Suprapubic skin (tissue), 4 donors: ENCODE results near the gene CANT1. TPM values are rescaled to one million over a fixed set of nuclear protein-coding genes. Genes with fewer than 3 reads are reported as not detected.

Experiments
- DNase-seq, 2 donors: peaks; one replicate each; pipeline ENCODE4 v3.0.0-alpha.2; 2019; ENCODE audit warnings: low spot score in 2 of 2
- H3K27ac ChIP-seq: fragments of 200-600 bp; sonication (generic); one replicate; pipeline ENCODE4 v1.5.1; 2019
- H3K27me3 ChIP-seq: fragments of 200-600 bp; sonication (generic); one replicate; pipeline ENCODE4 v1.5.1; 2019
- H3K36me3 ChIP-seq: fragments of 200-600 bp; sonication (generic); one replicate; pipeline ENCODE4 v1.5.1; 2019
- H3K4me1 ChIP-seq: fragments of 200-600 bp; sonication (generic); one replicate; pipeline ENCODE4 v1.5.1; 2019
- H3K4me3 ChIP-seq: fragments of 200-600 bp; sonication (generic); one replicate; pipeline ENCODE4 v1.5.1; 2019; ENCODE audit warnings: mild to moderate bottlenecking
- H3K9me3 ChIP-seq: fragments of 200-600 bp; sonication (generic); one replicate; pipeline ENCODE4 v1.5.1; 2019
- CTCF ChIP-seq, 2 donors: fragments of 200-600 bp in 1 of 2; fragments of 450-650 bp in 1 of 2; sonication (generic) in 1 of 2; IDR thresholded peaks; one replicate each; pipeline ENCODE4 v1.5.1; 2016 to 2019; ENCODE audit warnings: antibody characterized with exemption in 2 of 2, mild to moderate bottlenecking in 1 of 2, moderate library complexity in 1 of 2
- EP300 ChIP-seq: sonication (generic); formaldehyde crosslinking; IDR thresholded peaks from one replicate; pipeline ENCODE4 v1.6.1; 2017; ENCODE audit warnings: antibody characterized with exemption
- POLR2A ChIP-seq, 2 donors: fragments of 450-650 bp; IDR thresholded peaks; one replicate each; pipeline ENCODE4 v1.6.1; 2017; ENCODE audit warnings: antibody characterized with exemption in 2 of 2, mild to moderate bottlenecking in 2 of 2, moderate library complexity in 2 of 2
- POLR2AphosphoS5 ChIP-seq, 3 donors: sonication (generic); formaldehyde crosslinking; IDR thresholded peaks; one replicate each; pipeline ENCODE4 v1.6.1; 2017; ENCODE audit warnings: antibody characterized with exemption in 3 of 3
- WGBS: methylation state at CpG from one replicate; pipeline ENCODE4 v1.1.5; 2018; 5-methylcytosine and 5-hydroxymethylcytosine counted together
- total RNA-seq, 4 donors: library from RNA; depleted of rRNA; stranded (reverse); fragments of >200 nt; gene quantifications; one replicate each; pipeline ENCODE4 v1.1.0, GENCODE V29; 2016

CANT1 gene
- total RNA-seq, 4 donors from 2014 or later: 21.8 to 37.4 (median 30.1) TPM

GRCh38 chr17:78986048-78986648 lies 23.4 kb downstream of the CANT1 start:
- TF ChIP-seq POLR2A (IDR thresholded peaks at IDR 0.05) (no peak), EP300 (no peak)
- Histone ChIP-seq H3K4me3 (peak overlapping the region; percentile 32), H3K4me1 (peaks cover 29% of the 10 kb centered on the region), H3K27me3 (no peaks in the 10 kb centered on the region), H3K27ac (peak overlapping the region; percentile 52), H3K9me3 (no peaks in the 10 kb centered on the region), H3K36me3 (peaks cover 13% of the 10 kb centered on the region)
- DNase-seq: no peak
- 19% methylated on average over 6 of the region's 6 CpGs for WGBS

- Histone ChIP-seq H3K4me3 (no peak overlapping the region), H3K4me1 (peaks cover 29% of the 10 kb centered on the region), H3K36me3 (peaks cover 6% of the 10 kb centered on the region), H3K9me3 (no peaks in the 10 kb centered on the region), H3K27me3 (no peaks in the 10 kb centered on the region), H3K27ac (no peak overlapping the region)
- WGBS: 91% methylated on average over 5 of the region's 5 CpGs
- TF ChIP-seq CTCF (IDR thresholded peaks at IDR 0.05): no peak
- TF ChIP-seq EP300: no peak
- TF ChIP-seq POLR2A (IDR thresholded peaks at IDR 0.05): no peak
- TF ChIP-seq POLR2AphosphoS5 (IDR thresholded peaks at IDR 0.05): no peak
- no peak for DNase-seq
Measured at GRCh38 chr17:78985395-78985794, 24.2 kb downstream of the CANT1 start.

- 79% methylated on average over 14 of the region's 16 CpGs for WGBS
- Histone ChIP-seq H3K36me3 (no peaks in the 10 kb centered on the region), H3K27ac (no peak overlapping the region), H3K4me3 (no peak overlapping the region), H3K9me3 (no peaks in the 10 kb centered on the region), H3K4me1 (peaks cover 41% of the 10 kb centered on the region), H3K27me3 (no peaks in the 10 kb centered on the region)
- TF ChIP-seq POLR2A (IDR thresholded peaks at IDR 0.05) (no peak), EP300 (no peak), CTCF (IDR thresholded peaks at IDR 0.05) (no peak), POLR2AphosphoS5 (IDR thresholded peaks at IDR 0.05) (no peak)
- DNase-seq: no peak
Measured at GRCh38 chr17:78981010-78981888, 28.3 kb downstream of the CANT1 start.

GRCh38 chr17:78980624-78980972 lies 29.0 kb downstream of the CANT1 start:
- TF ChIP-seq EP300 (no peak), POLR2AphosphoS5 (IDR thresholded peaks at IDR 0.05) (no peak), CTCF (IDR thresholded peaks at IDR 0.05) (no peak), POLR2A (IDR thresholded peaks at IDR 0.05) (no peak)
- no peak overlapping the region for H3K27ac ChIP-seq
- 90% methylated on average over 2 of the region's 8 CpGs for WGBS
- no peaks in the 10 kb centered on the region for H3K9me3 ChIP-seq
- no peaks in the 10 kb centered on the region for H3K27me3 ChIP-seq
- H3K4me1 ChIP-seq: peaks cover 41% of the 10 kb centered on the region
- no peak overlapping the region for H3K4me3 ChIP-seq
- no peaks in the 10 kb centered on the region for H3K36me3 ChIP-seq
- no peak for DNase-seq

GRCh38 chr17:78979780-78980623 lies 29.6 kb downstream of the CANT1 start, which contains the start of gene LGALS3BP:
LGALS3BP (minus strand) TSS chr17:78979923; CDS start chr17:78977191, 2,732 bp downstream.
- TF ChIP-seq POLR2A (IDR thresholded peaks at IDR 0.05): no peak
- no peak for TF ChIP-seq POLR2AphosphoS5 (IDR thresholded peaks at IDR 0.05)
- H3K9me3 ChIP-seq: no peaks in the 10 kb centered on the region
- no peaks in the 10 kb centered on the region for H3K27me3 ChIP-seq
- peak within 1 kb of the TSS; percentile 28 for H3K4me3 ChIP-seq
- H3K4me1 ChIP-seq: peaks cover 44% of the 10 kb centered on the region
- no peak within 1 kb of the TSS for H3K27ac ChIP-seq
- 46% methylated on average over 10 of the region's 16 CpGs for WGBS
- H3K36me3 ChIP-seq: no peaks in the 10 kb centered on the region
- no peak for DNase-seq
